GM23338 (cell line): ENCODE data around the gene MCC.

Experiments
- CREB1 ChIP-seq: fragments of 250-450 bp; sonication (Bioruptor Pico); IDR thresholded peaks from 2 replicates; pipeline ENCODE4 v1.5.0; 2020; ENCODE audit warnings: low read depth, mild to moderate bottlenecking, moderate library complexity
- EZH2 ChIP-seq: fragments of 200-600 bp; sonication (generic); IDR thresholded peaks from one replicate; pipeline ENCODE4 v1.8.0; 2017; ENCODE audit warnings: antibody characterized with exemption, mild to moderate bottlenecking, low read depth; ENCODE audit not compliant: unreplicated experiment
- EZH2phosphoT487 ChIP-seq: fragments of 200-600 bp; sonication (generic); IDR thresholded peaks from one replicate; pipeline ENCODE4 v1.8.1; 2018; ENCODE audit warnings: antibody characterized with exemption; ENCODE audit not compliant: unreplicated experiment
- JUNB ChIP-seq: IDR thresholded peaks from one replicate; pipeline ENCODE4 v1.6.1; 2016; ENCODE audit warnings: antibody characterized with exemption; ENCODE audit not compliant: unreplicated experiment
- POLR2AphosphoS5 ChIP-seq: IDR thresholded peaks from 2 replicates; pipeline ENCODE4 v1.6.1; 2016; ENCODE audit warnings: antibody characterized with exemption, low read depth
- STAT1 ChIP-seq: IDR thresholded peaks from one replicate; pipeline ENCODE4 v1.6.1; 2016; ENCODE audit warnings: antibody characterized with exemption; ENCODE audit not compliant: unreplicated experiment
- ZNF331 ChIP-seq: fragments of 250-450 bp; sonication (Bioruptor Pico); IDR thresholded peaks from 2 replicates; pipeline ENCODE4 v1.5.0; 2020; ENCODE audit warnings: low read depth, mild to moderate bottlenecking, moderate library complexity
- TF ChIP-seq, protein P1 (sequence below), 2 experiments: fragments of 200-600 bp in 1 of 2; sonication (generic) in 1 of 2; conservative IDR thresholded peaks; 2 replicates each; pipeline versions ENCODE4 v1.5.1 to v1.6.1; 2016 to 2017; ENCODE audit warnings: antibody characterized with exemption in 2 of 2, low read depth in 2 of 2, mild to moderate bottlenecking in 2 of 2, moderate library complexity in 1 of 2
- TF ChIP-seq, protein P2 (sequence below): IDR thresholded peaks from one replicate; pipeline ENCODE4 v1.6.1; 2018; ENCODE audit warnings: antibody characterized with exemption; ENCODE audit not compliant: unreplicated experiment
- TF ChIP-seq, protein P3 (sequence below): IDR thresholded peaks from 2 replicates; pipeline ENCODE4 v1.6.1; 2016; ENCODE audit warnings: antibody characterized with exemption

DNA sequence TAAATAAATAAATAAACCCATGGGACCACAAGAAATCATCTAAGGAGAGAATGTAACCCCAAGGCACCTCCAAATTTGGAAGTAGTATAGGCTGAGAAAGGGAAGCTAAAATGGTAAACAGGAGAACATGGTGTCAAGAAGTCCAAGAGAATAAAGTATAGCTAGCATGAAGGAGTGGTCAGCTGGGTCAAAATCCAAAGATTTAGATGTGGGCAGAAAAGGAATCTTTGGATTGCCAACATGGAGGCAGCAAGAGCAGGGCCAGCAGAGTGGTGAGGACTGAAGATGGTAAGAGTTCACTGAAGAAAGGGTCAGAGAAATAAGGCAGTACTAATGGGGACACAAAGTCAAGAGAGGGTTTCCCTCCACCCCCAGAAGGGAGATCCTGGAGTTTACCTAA, 106.5 kb downstream of the MCC start:
- TF ChIP-seq, protein P1, sequence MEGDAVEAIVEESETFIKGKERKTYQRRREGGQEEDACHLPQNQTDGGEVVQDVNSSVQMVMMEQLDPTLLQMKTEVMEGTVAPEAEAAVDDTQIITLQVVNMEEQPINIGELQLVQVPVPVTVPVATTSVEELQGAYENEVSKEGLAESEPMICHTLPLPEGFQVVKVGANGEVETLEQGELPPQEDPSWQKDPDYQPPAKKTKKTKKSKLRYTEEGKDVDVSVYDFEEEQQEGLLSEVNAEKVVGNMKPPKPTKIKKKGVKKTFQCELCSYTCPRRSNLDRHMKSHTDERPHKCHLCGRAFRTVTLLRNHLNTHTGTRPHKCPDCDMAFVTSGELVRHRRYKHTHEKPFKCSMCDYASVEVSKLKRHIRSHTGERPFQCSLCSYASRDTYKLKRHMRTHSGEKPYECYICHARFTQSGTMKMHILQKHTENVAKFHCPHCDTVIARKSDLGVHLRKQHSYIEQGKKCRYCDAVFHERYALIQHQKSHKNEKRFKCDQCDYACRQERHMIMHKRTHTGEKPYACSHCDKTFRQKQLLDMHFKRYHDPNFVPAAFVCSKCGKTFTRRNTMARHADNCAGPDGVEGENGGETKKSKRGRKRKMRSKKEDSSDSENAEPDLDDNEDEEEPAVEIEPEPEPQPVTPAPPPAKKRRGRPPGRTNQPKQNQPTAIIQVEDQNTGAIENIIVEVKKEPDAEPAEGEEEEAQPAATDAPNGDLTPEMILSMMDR (conservative IDR thresholded peaks at IDR 0.05; ENCODE audit: low read depth in 2 of 2) = no peak
- TF ChIP-seq EZH2phosphoT487 (no peak), POLR2AphosphoS5 (no peak), JUNB (no peak), EZH2 (no peak), CREB1 (CRISPR knock-in tag) (no peak), ZNF331 (CRISPR knock-in tag) (no peak), STAT1 (no peak)
- TF ChIP-seq, protein P2, sequence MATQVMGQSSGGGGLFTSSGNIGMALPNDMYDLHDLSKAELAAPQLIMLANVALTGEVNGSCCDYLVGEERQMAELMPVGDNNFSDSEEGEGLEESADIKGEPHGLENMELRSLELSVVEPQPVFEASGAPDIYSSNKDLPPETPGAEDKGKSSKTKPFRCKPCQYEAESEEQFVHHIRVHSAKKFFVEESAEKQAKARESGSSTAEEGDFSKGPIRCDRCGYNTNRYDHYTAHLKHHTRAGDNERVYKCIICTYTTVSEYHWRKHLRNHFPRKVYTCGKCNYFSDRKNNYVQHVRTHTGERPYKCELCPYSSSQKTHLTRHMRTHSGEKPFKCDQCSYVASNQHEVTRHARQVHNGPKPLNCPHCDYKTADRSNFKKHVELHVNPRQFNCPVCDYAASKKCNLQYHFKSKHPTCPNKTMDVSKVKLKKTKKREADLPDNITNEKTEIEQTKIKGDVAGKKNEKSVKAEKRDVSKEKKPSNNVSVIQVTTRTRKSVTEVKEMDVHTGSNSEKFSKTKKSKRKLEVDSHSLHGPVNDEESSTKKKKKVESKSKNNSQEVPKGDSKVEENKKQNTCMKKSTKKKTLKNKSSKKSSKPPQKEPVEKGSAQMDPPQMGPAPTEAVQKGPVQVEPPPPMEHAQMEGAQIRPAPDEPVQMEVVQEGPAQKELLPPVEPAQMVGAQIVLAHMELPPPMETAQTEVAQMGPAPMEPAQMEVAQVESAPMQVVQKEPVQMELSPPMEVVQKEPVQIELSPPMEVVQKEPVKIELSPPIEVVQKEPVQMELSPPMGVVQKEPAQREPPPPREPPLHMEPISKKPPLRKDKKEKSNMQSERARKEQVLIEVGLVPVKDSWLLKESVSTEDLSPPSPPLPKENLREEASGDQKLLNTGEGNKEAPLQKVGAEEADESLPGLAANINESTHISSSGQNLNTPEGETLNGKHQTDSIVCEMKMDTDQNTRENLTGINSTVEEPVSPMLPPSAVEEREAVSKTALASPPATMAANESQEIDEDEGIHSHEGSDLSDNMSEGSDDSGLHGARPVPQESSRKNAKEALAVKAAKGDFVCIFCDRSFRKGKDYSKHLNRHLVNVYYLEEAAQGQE = no peak
- TF ChIP-seq, protein P3, sequence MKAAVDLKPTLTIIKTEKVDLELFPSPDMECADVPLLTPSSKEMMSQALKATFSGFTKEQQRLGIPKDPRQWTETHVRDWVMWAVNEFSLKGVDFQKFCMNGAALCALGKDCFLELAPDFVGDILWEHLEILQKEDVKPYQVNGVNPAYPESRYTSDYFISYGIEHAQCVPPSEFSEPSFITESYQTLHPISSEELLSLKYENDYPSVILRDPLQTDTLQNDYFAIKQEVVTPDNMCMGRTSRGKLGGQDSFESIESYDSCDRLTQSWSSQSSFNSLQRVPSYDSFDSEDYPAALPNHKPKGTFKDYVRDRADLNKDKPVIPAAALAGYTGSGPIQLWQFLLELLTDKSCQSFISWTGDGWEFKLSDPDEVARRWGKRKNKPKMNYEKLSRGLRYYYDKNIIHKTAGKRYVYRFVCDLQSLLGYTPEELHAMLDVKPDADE = no peak
